ENCODE results near the gene PRKAG3.

PRKAG3 gene

DNA sequence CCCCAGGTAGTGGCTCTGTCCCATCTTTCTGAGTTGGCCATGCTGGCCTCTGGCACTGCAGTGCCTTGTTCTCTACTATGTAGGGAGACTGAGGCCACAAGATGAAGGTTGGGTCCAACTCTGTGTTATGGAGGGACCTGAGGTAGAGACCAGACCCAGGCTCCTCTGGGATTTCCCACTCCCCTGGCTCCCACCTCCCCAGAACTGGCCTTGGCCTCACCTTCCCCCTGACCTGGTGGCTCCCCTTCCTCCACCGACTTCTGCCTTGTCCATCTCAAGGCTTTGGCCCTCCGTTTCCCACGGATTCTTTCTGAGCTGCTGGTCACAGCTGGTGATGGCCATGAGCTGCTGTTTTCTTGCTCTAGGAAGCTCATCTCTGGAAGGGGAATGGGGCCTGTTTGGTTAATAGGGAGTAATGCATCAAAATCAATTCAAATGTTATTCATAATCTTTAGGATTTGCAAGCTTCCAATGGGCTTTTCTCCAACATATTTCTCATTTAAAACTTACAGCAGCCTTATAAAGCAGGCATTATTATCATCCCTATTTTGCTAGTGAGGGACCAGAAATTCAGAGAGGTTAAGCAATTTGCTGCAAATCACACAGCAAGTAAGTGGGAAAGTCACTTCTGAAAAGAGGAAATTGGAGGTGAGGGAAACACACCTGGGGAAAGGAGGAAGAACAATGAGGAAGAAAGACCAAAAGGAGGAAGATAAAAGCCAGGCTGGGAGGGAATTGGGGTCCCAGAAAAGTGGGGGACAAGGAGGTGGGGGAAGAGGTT, 887 bp downstream of the PRKAG3 start:
- no peak for DNase-seq (ENCODE audit: low read depth)
- no peak for TF ChIP-seq CTCF (IDR thresholded peaks at IDR 0.05; ENCODE audit: low read depth, low read length, missing control alignments)
- no peak overlapping the region for H3K4me3 ChIP-seq (ENCODE audit: low read depth, low read length)

DNA sequence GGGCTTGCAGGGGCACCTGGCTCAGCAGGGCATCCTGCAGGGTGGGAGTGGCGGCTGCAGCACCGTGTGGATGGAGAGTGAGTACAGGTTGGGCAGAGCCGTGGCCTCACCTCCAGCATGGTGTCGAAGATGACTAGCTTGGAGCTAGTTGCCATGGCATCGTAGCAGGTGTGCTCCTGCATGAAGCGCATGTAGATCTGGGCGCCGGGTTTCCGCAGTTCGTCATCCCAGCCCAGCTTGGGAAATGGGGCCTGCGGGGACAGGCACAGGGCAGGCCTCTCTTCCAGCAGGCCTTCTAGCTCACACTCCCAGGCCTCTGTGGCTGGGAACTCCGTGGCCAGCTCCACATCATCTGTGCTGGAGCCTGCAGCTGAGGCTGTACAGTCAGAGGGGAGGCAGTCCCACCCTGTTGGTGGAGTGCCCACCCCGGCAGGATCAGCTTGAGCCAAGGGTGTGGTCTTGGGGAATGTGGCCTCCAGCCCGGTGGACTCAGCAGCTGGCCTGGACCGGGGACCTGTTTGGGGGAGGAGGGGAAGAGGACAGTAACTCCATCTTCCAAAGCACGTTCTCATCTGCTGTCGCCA, 1.6 kb downstream of the PRKAG3 start:
- no peak for TF ChIP-seq CTCF (IDR thresholded peaks at IDR 0.05; ENCODE audit: low read depth, low read length, missing control alignments)
- DNase-seq (ENCODE audit: low read depth): no peak

GRCh38 chr2:218828477-218828778, 3.2 kb downstream of the PRKAG3 start:
- no peak for DNase-seq (ENCODE audit: low read depth)
- no peak for TF ChIP-seq CTCF (IDR thresholded peaks at IDR 0.05; ENCODE audit: low read depth, low read length, missing control alignments)
- H3K4me3 ChIP-seq (ENCODE audit: low read depth, low read length): no peak overlapping the region

More for the DNA sequence above, 1.6 kb downstream of the PRKAG3 start:
- no peak overlapping the region for H3K4me3 ChIP-seq (ENCODE audit: low read depth, low read length)

DNA sequence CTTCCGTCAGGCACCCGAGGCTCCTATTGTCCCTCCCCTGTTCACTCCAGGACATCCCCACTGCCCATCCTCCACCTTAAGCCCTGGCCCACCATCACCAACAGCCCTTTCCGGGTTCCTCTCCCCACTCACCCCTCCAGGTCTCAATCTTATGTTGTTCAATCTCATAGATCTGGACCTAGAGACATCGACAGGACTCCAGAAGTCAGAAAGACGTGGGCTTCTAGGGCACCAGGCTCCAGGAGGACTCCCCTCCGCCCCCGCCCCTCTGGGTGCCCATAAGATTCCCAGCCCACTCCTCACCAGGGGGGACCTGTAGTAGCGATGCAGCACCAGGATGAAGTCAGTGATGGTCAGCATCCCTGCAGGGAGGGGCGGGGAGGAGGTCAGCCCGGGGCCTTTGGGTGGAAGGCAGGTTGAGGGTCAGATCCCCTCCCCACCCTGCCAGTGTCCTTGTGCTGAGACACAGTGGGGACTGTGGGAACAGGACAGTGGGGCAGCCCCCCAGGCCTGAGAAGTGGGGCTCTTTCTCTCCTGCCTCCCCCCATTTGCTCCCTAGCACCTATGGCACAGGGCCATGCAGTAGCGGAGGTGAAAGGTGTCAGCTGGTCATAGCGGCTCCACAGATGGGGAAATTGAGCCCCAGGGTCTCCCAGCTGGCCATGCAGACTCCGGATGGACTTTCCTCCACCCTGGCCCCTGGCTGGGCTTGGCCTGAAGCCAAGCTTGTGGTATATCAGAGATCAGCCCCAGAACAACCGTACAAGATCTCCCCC, 3.7 kb downstream of the PRKAG3 start:
- TF ChIP-seq CTCF (IDR thresholded peaks at IDR 0.05; ENCODE audit: low read depth, low read length, missing control alignments): no peak
- H3K4me3 ChIP-seq (ENCODE audit: low read depth, low read length): no peak overlapping the region
- no peak for DNase-seq (ENCODE audit: low read depth)

- H3K4me3 ChIP-seq (ENCODE audit: low read depth, low read length): no peak overlapping the region
- TF ChIP-seq CTCF (IDR thresholded peaks at IDR 0.05; ENCODE audit: low read depth, low read length, missing control alignments): no peak
- no peak for DNase-seq (ENCODE audit: low read depth)
Observed at GRCh38 chr2:218826791-218827190, 4.8 kb downstream of the PRKAG3 start.

DNA sequence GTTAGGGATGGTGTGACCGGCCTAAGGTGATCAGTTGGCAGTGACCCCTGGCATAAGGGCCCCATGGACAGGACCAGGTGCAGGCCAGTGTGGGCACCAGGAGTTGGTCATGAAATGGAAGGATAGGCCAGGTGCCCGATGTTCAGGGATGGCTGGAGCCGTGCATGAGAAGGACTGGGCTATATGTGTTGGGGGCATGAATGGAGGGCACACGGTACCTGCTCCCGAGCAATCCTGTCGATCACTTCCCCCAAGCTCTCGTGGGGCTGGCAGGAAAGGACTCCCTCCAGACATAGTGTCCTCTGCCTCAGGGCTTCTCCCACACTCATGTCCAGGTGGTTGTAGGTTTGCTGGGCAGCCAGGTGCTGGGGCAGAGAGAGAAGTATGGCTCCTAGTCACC, 7.6 kb downstream of the PRKAG3 start:
- H3K4me3 ChIP-seq (ENCODE audit: low read depth, low read length): no peak overlapping the region
- TF ChIP-seq CTCF (IDR thresholded peaks at IDR 0.05; ENCODE audit: low read depth, low read length, missing control alignments): no peak
- no peak for DNase-seq (ENCODE audit: low read depth)
